Stomach (tissue), 4 donors: Measurements from ENCODE around the gene NOD2.

Experiments
- CTCF ChIP-seq, 7 experiments: fragments of 450-650 bp in 4 of 7; fragments of 200-600 bp in 3 of 7; sonication (generic) in 3 of 7; IDR thresholded peaks; one replicate each; pipeline ENCODE4 v1.5.1; 2016 to 2019; ENCODE audit warnings: antibody characterized with exemption in 7 of 7, control low read depth in 2 of 7, mild to moderate bottlenecking in 1 of 7
- EP300 ChIP-seq: sonication (generic); formaldehyde crosslinking; IDR thresholded peaks from one replicate; pipeline ENCODE4 v1.6.1; 2017; ENCODE audit warnings: antibody characterized with exemption
- POLR2A ChIP-seq, 4 donors: fragments of 450-650 bp; IDR thresholded peaks; one replicate each; pipeline ENCODE4 v1.6.1; 2016; ENCODE audit warnings: antibody characterized with exemption in 4 of 4, control low read depth in 2 of 4, mild to moderate bottlenecking in 1 of 4, moderate library complexity in 1 of 4
- POLR2AphosphoS5 ChIP-seq, 3 donors: sonication (generic); formaldehyde crosslinking; IDR thresholded peaks; one replicate each; pipeline ENCODE4 v1.6.1; 2016; ENCODE audit warnings: antibody characterized with exemption in 3 of 3

GRCh38 chr16:50692999-50693781 is at the start of gene NOD2:
- no peak for TF ChIP-seq CTCF (IDR thresholded peaks at IDR 0.05)
- TF ChIP-seq POLR2A (IDR thresholded peaks at IDR 0.05), result no peak
- TF ChIP-seq POLR2AphosphoS5 (IDR thresholded peaks at IDR 0.05), result no peak
- TF ChIP-seq EP300, result no peak
